Measurements from ENCODE around the gene BTG3. TPM values are rescaled to one million over a fixed set of nuclear protein-coding genes. Genes with fewer than 3 reads are reported as not detected.
A peak's percentile ranks its signal among the peaks of the same experiment; 100 is the strongest.

The BTG3 gene, protein sequence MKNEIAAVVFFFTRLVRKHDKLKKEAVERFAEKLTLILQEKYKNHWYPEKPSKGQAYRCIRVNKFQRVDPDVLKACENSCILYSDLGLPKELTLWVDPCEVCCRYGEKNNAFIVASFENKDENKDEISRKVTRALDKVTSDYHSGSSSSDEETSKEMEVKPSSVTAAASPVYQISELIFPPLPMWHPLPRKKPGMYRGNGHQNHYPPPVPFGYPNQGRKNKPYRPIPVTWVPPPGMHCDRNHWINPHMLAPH
- 10 to 100 TPM in 2 of 4 donors, 1 to 10 TPM in 2; 4.7 to 34.7 (median 10.8) TPM for polyA plus RNA-seq
- long read RNA-seq, donor 1, transcript BTG3-202 (5 exons, 1,456 nt), result major isoform, 22 of 26 reads
- long read RNA-seq, donor 1, partial matches to known transcripts, result 0 of 26 reads
- long read RNA-seq, donor 1, other reads (novel, unspliced or antisense), result 0 of 26 reads
- long read RNA-seq, donor 2, transcript BTG3-202 (5 exons, 1,456 nt), result major isoform, 5 of 6 reads
- long read RNA-seq, donor 2, partial matches to known transcripts, result 0 of 6 reads
- long read RNA-seq, donor 2, other reads (novel, unspliced or antisense), result 0 of 6 reads
- long read RNA-seq, donor 3, transcript BTG3-202 (5 exons, 1,456 nt), result major isoform, 7 of 9 reads
- long read RNA-seq, donor 3, partial matches to known transcripts, result 0 of 9 reads
- long read RNA-seq, donor 3, other reads (novel, unspliced or antisense), result 0 of 9 reads
- long read RNA-seq, donor 4, result 0 reads
- long read RNA-seq, donor 5, transcript BTG3-202 (5 exons, 1,456 nt), result major isoform, 5 of 6 reads
- long read RNA-seq, donor 5, partial matches to known transcripts, result 0 of 6 reads
- long read RNA-seq, donor 5, other reads (novel, unspliced or antisense), result 0 of 6 reads
- long read RNA-seq, donor 6, transcript BTG3-202 (5 exons, 1,456 nt), result major isoform, 5 of 8 reads
- long read RNA-seq, donor 6, partial matches to known transcripts, result 0 of 8 reads
- long read RNA-seq, donor 6, other reads (novel, unspliced or antisense), result 0 of 8 reads
- long read RNA-seq, donor 7, transcript BTG3-202 (5 exons, 1,456 nt), result major isoform, 32 of 36 reads
- long read RNA-seq, donor 7, partial matches to known transcripts, result 0 of 36 reads
- long read RNA-seq, donor 7, other reads (novel, unspliced or antisense), result 0 of 36 reads
- long read RNA-seq, donor 8, partial matches to known transcripts, result 0 of 2 reads
- long read RNA-seq, donor 8, other reads (novel, unspliced or antisense), result 0 of 2 reads
- long read RNA-seq, donor 9, transcript BTG3-202 (5 exons, 1,456 nt), result major isoform, 5 of 8 reads
- long read RNA-seq, donor 9, partial matches to known transcripts, result 0 of 8 reads
- long read RNA-seq, donor 9, other reads (novel, unspliced or antisense), result 0 of 8 reads
- long read RNA-seq, donor 10, transcript BTG3-202 (5 exons, 1,456 nt), result major isoform, 19 of 25 reads
- long read RNA-seq, donor 10, transcript BTG3-204 (2 exons, 531 nt), result minor isoform, 5 of 25 reads
- long read RNA-seq, donor 10, partial matches to known transcripts, result 0 of 25 reads
- long read RNA-seq, donor 10, other reads (novel, unspliced or antisense), result 0 of 25 reads

DNA sequence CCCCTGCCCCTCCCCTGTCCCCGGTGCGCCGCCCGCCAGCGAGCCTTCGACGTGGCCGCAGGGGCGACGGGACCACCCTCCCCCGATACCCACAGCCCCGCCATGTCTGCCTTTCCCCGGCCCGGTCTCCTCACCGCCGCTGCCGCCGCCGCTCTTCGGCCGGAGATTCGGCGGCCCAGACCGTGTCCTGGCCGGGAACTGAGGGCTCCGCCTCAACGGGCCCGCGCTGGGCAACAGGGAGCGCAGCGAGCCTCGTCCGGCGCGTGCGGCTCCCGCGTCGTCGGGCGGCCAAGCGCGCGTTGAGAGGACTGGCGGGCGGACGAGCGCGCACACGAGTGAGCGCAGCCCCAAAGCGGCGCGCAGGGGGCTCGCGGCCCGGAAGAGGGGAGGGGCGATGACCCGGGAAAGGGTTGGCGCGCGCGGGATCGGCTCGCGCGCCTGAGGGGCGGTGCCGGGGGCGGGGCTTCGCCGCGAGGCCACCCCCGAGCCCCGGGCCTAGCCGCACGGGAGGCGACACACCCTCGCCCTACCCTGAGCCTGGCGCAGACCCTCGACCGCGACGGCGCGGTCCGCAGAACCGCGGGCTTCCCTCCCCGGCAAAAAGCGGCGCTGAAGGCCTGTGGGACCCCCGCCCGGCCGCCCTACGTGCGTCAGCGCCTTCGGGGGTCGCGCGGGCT, at the start of gene BTG3:
BTG3 (minus strand) TSS at position 337 of the 677 bp plus-strand sequence. CDS start 3,757 bp downstream, outside the sequence.
- Histone ChIP-seq H3K36me3 (ENCODE audit: control insufficient read depth in 3 of 3, insufficient read depth in 2 of 3, low read depth in 1 of 3, low read length in 3 of 3) (peaks cover 0 to 6% (median 5%) of the 10 kb centered on the region in 3 donors), H3K9me3 (ENCODE audit: control insufficient read depth in 2 of 2, insufficient read depth in 1 of 2, low read depth in 1 of 2, low read length in 1 of 2) (no peaks in the 10 kb centered on the region), H3K4me1 (ENCODE audit: control insufficient read depth in 3 of 3, insufficient read depth in 2 of 3, low read depth in 1 of 3, low read length in 2 of 3) (peaks cover 2 to 8% (median 7%) of the 10 kb centered on the region in 3 donors), H3K4me3 (ENCODE audit: low read depth in 1 of 3, low read length in 3 of 3) (peak within 1 kb of the TSS; percentile 76 to 97 (median 96)), H3K27me3 (ENCODE audit: control insufficient read depth in 3 of 3, insufficient read depth in 3 of 3, low read length in 3 of 3) (no peaks in the 10 kb centered on the region), H3K27ac (ENCODE audit: low read depth in 1 of 3, low read length in 2 of 3) (peak within 1 kb of the TSS; percentile 72 to 98 (median 95))
- 0 to 2% (median 1%) methylated on average over 37 to 102 of the region's 102 CpGs for WGBS, 3 donors
- no peak for FAIRE-seq
- DNase-seq, result peak; percentile 74 to 90

DNA sequence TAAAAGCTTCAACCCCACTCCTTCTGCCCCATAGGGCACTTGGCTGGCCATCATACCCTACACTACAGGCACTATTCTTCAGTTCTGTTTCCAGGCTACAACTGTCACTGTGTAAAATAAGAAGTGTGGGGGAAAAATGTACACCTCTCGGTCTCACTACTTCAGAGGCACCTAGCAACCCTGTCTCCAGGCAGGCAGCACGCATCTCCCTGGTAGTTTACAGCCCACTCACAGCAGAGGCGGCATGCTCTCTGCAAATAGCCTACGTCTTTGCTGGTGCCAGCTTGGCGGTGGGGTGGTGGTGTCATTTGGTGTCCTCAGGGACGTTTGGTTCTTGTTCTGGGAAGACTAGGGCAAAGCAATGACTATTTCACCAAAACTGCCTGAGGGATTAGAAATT, 48.2 kb upstream of the BTG3 start:
- H3K27me3 ChIP-seq (ENCODE audit: control insufficient read depth in 3 of 3, insufficient read depth in 3 of 3, low read length in 3 of 3), result peaks cover 0 to 2% (median 0%) of the 10 kb centered on the region in 3 donors
- no peak for FAIRE-seq
- no peaks in the 10 kb centered on the region for H3K9me3 ChIP-seq (ENCODE audit: control insufficient read depth in 2 of 2, insufficient read depth in 1 of 2, low read depth in 1 of 2, low read length in 1 of 2)
- H3K4me1 ChIP-seq (ENCODE audit: control insufficient read depth in 3 of 3, insufficient read depth in 2 of 3, low read depth in 1 of 3, low read length in 2 of 3), result no peaks in the 10 kb centered on the region
- no peaks in the 10 kb centered on the region for H3K36me3 ChIP-seq (ENCODE audit: control insufficient read depth in 3 of 3, insufficient read depth in 2 of 3, low read depth in 1 of 3, low read length in 3 of 3)
- H3K27ac ChIP-seq (ENCODE audit: low read depth in 1 of 3, low read length in 2 of 3), result no peak overlapping the region
- WGBS, 3 donors, result 48 to 65% (median 59%) methylated on average over 6 of the region's 6 CpGs
- DNase-seq, result peak; percentile 5 to 7
- H3K4me3 ChIP-seq (ENCODE audit: low read depth in 1 of 3, low read length in 3 of 3), result no peak overlapping the region

DNA sequence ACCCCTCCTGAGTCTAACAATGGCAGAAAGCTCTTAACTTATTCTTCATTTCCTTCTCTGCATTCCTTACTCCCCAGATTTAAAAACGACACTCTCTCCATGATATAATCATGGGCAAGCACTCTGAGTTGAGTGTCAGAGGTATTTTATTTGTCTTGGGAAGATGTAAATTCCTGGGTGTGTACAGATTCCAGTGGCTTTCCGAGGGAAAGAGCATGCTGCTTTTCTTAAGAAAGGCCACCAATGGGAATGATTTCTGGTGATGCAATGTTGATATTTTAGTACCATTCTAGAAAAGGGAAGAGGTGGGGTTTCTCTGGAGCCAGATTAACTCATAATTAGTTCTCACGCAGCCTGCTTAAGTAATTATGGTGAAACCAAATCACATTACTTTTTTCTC, 47.8 kb upstream of the BTG3 start:
- H3K36me3 ChIP-seq (ENCODE audit: control insufficient read depth in 3 of 3, insufficient read depth in 2 of 3, low read depth in 1 of 3, low read length in 3 of 3), result no peaks in the 10 kb centered on the region
- H3K27ac ChIP-seq (ENCODE audit: low read depth in 1 of 3, low read length in 2 of 3), result no peak overlapping the region
- H3K4me1 ChIP-seq (ENCODE audit: control insufficient read depth in 3 of 3, insufficient read depth in 2 of 3, low read depth in 1 of 3, low read length in 2 of 3), result no peaks in the 10 kb centered on the region
- no peak for DNase-seq
- no peaks in the 10 kb centered on the region for H3K9me3 ChIP-seq (ENCODE audit: control insufficient read depth in 2 of 2, insufficient read depth in 1 of 2, low read depth in 1 of 2, low read length in 1 of 2)
- H3K4me3 ChIP-seq (ENCODE audit: low read depth in 1 of 3, low read length in 3 of 3), result no peak overlapping the region
- FAIRE-seq, result no peak
- WGBS, 3 donors, result 13 to 40% (median 24%) methylated on average over 3 of the region's 3 CpGs
- H3K27me3 ChIP-seq (ENCODE audit: control insufficient read depth in 3 of 3, insufficient read depth in 3 of 3, low read length in 3 of 3), result peaks cover 0 to 2% (median 0%) of the 10 kb centered on the region in 3 donors

DNA sequence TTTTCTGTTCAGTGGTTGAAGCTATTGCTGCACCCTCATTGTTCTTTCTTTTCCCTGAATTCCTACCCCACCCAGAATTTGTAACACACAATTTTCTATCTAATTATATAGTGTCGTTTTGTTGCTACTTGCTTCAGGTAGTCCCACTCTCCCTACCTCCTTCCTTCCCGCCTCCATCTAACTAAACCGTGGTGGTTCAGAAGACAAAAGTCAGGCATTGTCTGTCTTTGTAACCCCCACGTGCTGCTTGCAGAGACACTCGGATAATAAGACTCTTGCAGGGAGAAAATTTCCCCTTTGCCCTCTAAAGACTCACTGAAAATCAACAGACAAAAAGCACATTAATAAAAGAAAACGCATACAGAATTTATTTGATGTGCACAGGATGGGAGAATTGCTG, 46.2 kb upstream of the BTG3 start:
- H3K27me3 ChIP-seq (ENCODE audit: control insufficient read depth in 3 of 3, insufficient read depth in 3 of 3, low read length in 3 of 3), result peaks cover 0 to 2% (median 0%) of the 10 kb centered on the region in 3 donors
- no peaks in the 10 kb centered on the region for H3K36me3 ChIP-seq (ENCODE audit: control insufficient read depth in 3 of 3, insufficient read depth in 2 of 3, low read depth in 1 of 3, low read length in 3 of 3)
- no peaks in the 10 kb centered on the region for H3K4me1 ChIP-seq (ENCODE audit: control insufficient read depth in 3 of 3, insufficient read depth in 2 of 3, low read depth in 1 of 3, low read length in 2 of 3)
- H3K9me3 ChIP-seq (ENCODE audit: control insufficient read depth in 2 of 2, insufficient read depth in 1 of 2, low read depth in 1 of 2, low read length in 1 of 2), result no peaks in the 10 kb centered on the region
- WGBS, 3 donors, result 77 to 82% (median 82%) methylated on average over 6 of the region's 6 CpGs
- DNase-seq (no peak), FAIRE-seq (no peak)
- no peak overlapping the region for H3K4me3 ChIP-seq (ENCODE audit: low read depth in 1 of 3, low read length in 3 of 3)
- no peak overlapping the region for H3K27ac ChIP-seq (ENCODE audit: low read depth in 1 of 3, low read length in 2 of 3)

DNA sequence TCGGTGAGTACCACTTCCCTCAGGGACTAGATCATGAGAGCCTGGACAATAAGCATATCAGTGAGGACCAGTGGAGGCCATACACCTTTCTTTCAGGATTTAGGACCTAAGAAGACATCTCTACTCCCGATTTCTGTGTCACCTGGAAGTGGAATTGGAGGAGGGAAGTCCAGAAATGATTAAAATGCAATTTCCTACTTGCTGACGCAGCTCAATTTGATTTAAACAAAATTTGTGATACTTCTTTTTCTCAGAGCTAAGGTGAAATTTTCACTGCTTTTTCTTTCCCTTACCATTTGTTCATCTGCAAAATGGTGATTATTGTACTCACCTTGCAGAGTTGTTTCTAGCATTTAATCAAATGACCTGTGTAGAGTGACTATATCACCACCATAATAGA, 38.8 kb upstream of the BTG3 start:
- H3K9me3 ChIP-seq (ENCODE audit: control insufficient read depth in 2 of 2, insufficient read depth in 1 of 2, low read depth in 1 of 2, low read length in 1 of 2), result peaks cover 0 to 2% of the 10 kb centered on the region in 2 donors
- H3K27me3 ChIP-seq (ENCODE audit: control insufficient read depth in 3 of 3, insufficient read depth in 3 of 3, low read length in 3 of 3), result no peaks in the 10 kb centered on the region
- H3K4me3 ChIP-seq (ENCODE audit: low read depth in 1 of 3, low read length in 3 of 3), result no peak overlapping the region
- H3K27ac ChIP-seq (ENCODE audit: low read depth in 1 of 3, low read length in 2 of 3), result no peak overlapping the region
- 69 to 76% (median 72%) methylated on average over 3 of the region's 3 CpGs for WGBS, 3 donors
- no peaks in the 10 kb centered on the region for H3K36me3 ChIP-seq (ENCODE audit: control insufficient read depth in 3 of 3, insufficient read depth in 2 of 3, low read depth in 1 of 3, low read length in 3 of 3)
- DNase-seq (no peak), FAIRE-seq (no peak)
- no peaks in the 10 kb centered on the region for H3K4me1 ChIP-seq (ENCODE audit: control insufficient read depth in 3 of 3, insufficient read depth in 2 of 3, low read depth in 1 of 3, low read length in 2 of 3)

DNA sequence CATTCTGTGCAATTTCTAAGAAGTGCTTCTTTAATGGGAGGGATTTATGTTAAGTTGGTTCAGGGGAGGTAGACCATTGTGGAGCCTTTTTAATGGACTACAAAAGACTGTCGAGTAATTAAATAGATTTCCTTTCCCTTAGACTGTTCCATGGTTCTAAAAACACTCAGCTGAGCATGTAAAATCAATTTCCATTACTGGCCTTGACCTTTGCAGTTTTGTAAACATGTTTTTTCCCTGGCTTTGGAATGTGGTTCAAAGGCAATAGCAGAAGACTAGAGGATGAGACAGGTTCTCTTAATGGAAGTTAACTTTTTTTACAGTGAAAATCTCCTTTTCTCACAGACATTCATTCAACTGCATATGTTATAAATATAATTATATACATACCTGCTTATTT, 37.6 kb upstream of the BTG3 start:
- WGBS, 3 donors, result 37 to 66% (median 50%) methylated on average over 1 of the region's 1 CpG
- DNase-seq (no peak), FAIRE-seq (no peak)
- Histone ChIP-seq H3K27me3 (ENCODE audit: control insufficient read depth in 3 of 3, insufficient read depth in 3 of 3, low read length in 3 of 3) (no peaks in the 10 kb centered on the region), H3K9me3 (ENCODE audit: control insufficient read depth in 2 of 2, insufficient read depth in 1 of 2, low read depth in 1 of 2, low read length in 1 of 2) (peaks cover 0 to 2% of the 10 kb centered on the region in 2 donors), H3K36me3 (ENCODE audit: control insufficient read depth in 3 of 3, insufficient read depth in 2 of 3, low read depth in 1 of 3, low read length in 3 of 3) (no peaks in the 10 kb centered on the region), H3K27ac (ENCODE audit: low read depth in 1 of 3, low read length in 2 of 3) (no peak overlapping the region), H3K4me3 (ENCODE audit: low read depth in 1 of 3, low read length in 3 of 3) (no peak overlapping the region), H3K4me1 (ENCODE audit: control insufficient read depth in 3 of 3, insufficient read depth in 2 of 3, low read depth in 1 of 3, low read length in 2 of 3) (no peaks in the 10 kb centered on the region)

DNA sequence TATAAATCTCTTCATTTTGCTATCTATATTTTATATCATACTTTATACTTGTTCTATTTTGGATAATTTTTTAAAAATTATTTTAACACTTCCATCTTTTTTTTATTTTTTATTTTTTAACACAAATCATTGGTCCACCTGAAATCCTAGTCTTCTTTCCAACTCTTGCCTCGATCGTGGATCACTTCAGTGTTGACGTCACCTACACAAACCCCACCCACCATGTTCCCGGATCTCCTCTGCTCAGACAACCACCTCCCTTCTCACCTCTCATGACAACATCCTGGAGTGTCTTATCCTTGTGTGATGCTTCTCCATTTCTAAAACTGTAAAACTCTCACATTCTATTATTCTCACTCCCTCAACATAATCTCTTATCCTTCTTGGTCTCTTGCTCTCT, 34.1 kb upstream of the BTG3 start:
- H3K27ac ChIP-seq (ENCODE audit: low read depth in 1 of 3, low read length in 2 of 3), result no peak overlapping the region
- DNase-seq (no peak), FAIRE-seq (no peak)
- no peaks in the 10 kb centered on the region for H3K27me3 ChIP-seq (ENCODE audit: control insufficient read depth in 3 of 3, insufficient read depth in 3 of 3, low read length in 3 of 3)
- peaks cover 0 to 2% of the 10 kb centered on the region in 2 donors for H3K9me3 ChIP-seq (ENCODE audit: control insufficient read depth in 2 of 2, insufficient read depth in 1 of 2, low read depth in 1 of 2, low read length in 1 of 2)
- WGBS, 3 donors, result 85 to 89% (median 87%) methylated on average over 4 of the region's 4 CpGs
- H3K36me3 ChIP-seq (ENCODE audit: control insufficient read depth in 3 of 3, insufficient read depth in 2 of 3, low read depth in 1 of 3, low read length in 3 of 3), result no peaks in the 10 kb centered on the region
- no peaks in the 10 kb centered on the region for H3K4me1 ChIP-seq (ENCODE audit: control insufficient read depth in 3 of 3, insufficient read depth in 2 of 3, low read depth in 1 of 3, low read length in 2 of 3)
- H3K4me3 ChIP-seq (ENCODE audit: low read depth in 1 of 3, low read length in 3 of 3), result no peak overlapping the region

Data from small intestine (tissue), 16 donors.